Tongue (tissue), 3 donors: Measurements from ENCODE around the gene FAU. TPM values are rescaled to one million over a fixed set of nuclear protein-coding genes. Genes with fewer than 3 reads are reported as not detected.

Source experiments
- DNase-seq: peaks from one replicate; pipeline ENCODE4 v3.0.0-alpha.2; 2015
- small RNA-seq: library from RNA; depleted of rRNA; stranded (forward); fragments of <200 nt; gene quantifications from one replicate; pipeline ENCODE3, GENCODE V24; 2014; ENCODE audit warnings: low replicate concordance
- total RNA-seq: library from RNA; depleted of rRNA; stranded (reverse); fragments of >200 nt; gene quantifications from one replicate; pipeline ENCODE4 v1.2.3, GENCODE V29; 2014

FAU gene
- total RNA-seq, 1 donor from 2014 or later: 265 TPM

DNA sequence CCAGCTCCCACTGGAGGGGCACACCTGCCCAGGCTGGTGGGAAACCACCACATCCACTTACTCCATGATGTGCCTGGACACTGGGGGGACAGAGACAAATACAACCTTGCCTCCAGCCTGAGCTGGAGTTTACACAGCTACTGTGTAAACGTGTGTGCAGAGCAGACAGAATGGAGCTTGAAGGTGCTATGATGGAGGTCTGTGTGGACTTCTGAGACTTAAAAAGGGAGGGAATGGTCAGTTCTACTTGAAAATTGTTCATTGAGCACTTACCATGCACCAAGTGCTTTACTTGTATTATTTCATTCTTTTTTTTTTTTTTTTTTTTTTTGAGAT is 49.3 kb downstream of the FAU start:
- no peak for DNase-seq

DNA sequence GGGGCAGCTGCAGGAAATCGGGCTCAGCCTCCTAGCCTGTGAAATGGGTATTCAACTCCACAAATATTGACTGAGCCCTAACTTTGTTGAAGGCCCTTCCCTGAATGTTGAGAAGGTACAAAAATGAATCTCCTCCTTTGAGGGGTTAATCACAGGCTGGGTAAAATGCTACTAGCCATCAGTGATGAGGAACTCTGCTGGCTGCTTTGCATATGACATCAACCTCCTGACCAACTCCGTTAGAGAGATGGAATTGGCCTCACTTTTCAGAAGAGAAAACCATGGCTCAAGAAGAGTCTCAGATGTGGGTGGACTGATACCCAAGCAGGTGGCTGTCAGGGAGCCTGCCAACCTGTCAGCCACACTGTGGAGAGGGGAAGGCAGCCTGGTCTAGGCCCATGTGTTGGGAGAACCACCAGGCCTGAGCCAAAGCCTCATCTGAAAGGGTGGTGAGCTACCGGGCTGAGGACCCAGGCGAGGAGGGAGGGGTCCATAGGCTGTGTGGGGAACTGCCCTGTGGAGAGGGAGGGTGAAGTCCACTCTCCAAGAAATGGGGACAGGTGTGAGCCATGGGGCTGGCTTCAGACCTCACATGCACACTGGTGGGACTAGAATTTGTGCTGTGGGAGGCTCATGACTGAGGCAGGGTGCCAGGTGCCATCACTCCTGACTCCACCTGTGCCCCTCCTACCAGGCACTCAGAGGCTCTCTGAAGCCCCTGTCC is 49.9 kb downstream of the FAU start:
- no peak for DNase-seq

Small RNA genes within 50 kb of the gene (small RNA-seq; reads per million reads assigned to genes)
- not detected for gene HIGD1AP10
- not detected for gene PDCL2P2
- gene RNU2-23P: 0.50 reads per million, percentile 73 among the genes with 10 or more reads in this experiment

Other genes starting within 250 kb of the FAU start
- gene EHD1, start 243.5 kb downstream of the FAU start, total RNA-seq: 86.0 TPM
- 13.3 TPM for gene ATG2A, start 204.9 kb downstream of the FAU start, total RNA-seq
- 6.1 TPM for gene PPP2R5B, start 197.4 kb downstream of the FAU start, total RNA-seq
- not detected for gene GPHA2, start 186.2 kb downstream of the FAU start, total RNA-seq
- gene MAJIN, start 150.0 kb downstream of the FAU start, total RNA-seq: not detected
- gene BATF2, start 125.2 kb downstream of the FAU start, total RNA-seq: 0.21 TPM
- gene ARL2, start 108.0 kb downstream of the FAU start, total RNA-seq: 131 TPM
- 15.7 TPM for gene SNX15, start 94.7 kb downstream of the FAU start, total RNA-seq
- 8.5 TPM for gene SAC3D1, start 80.9 kb downstream of the FAU start, total RNA-seq
- gene NAALADL1, start 63.6 kb downstream of the FAU start, total RNA-seq: 6.4 TPM
- gene CDCA5, start 38.1 kb downstream of the FAU start, total RNA-seq: 4.9 TPM
- gene ZFPL1, start 37.9 kb downstream of the FAU start, total RNA-seq: 25.5 TPM
- gene VPS51, start 25.9 kb downstream of the FAU start, total RNA-seq: 311 TPM
- gene TM7SF2, start 10.3 kb downstream of the FAU start, total RNA-seq: 13.2 TPM
- gene ZNHIT2, start 4.4 kb downstream of the FAU start, total RNA-seq: 3.5 TPM
- gene MRPL49, start 187 bp upstream of the FAU start, total RNA-seq: 38.1 TPM
- gene SYVN1, start 12.4 kb upstream of the FAU start, total RNA-seq: 16.4 TPM
- gene SPDYC, start 48.1 kb upstream of the FAU start, total RNA-seq: not detected
- 144 TPM for gene CAPN1, start 59.8 kb upstream of the FAU start, total RNA-seq
- 10.3 TPM for gene POLA2, start 139.8 kb upstream of the FAU start, total RNA-seq
- 14.2 TPM for gene CDC42EP2, start 192.7 kb upstream of the FAU start, total RNA-seq
- 41.4 TPM for gene DPF2, start 211.7 kb upstream of the FAU start, total RNA-seq
- not detected for gene TIGD3, start 232.6 kb upstream of the FAU start, total RNA-seq